ENCODE results near the gene UBB.

Gene UBB

DNA sequence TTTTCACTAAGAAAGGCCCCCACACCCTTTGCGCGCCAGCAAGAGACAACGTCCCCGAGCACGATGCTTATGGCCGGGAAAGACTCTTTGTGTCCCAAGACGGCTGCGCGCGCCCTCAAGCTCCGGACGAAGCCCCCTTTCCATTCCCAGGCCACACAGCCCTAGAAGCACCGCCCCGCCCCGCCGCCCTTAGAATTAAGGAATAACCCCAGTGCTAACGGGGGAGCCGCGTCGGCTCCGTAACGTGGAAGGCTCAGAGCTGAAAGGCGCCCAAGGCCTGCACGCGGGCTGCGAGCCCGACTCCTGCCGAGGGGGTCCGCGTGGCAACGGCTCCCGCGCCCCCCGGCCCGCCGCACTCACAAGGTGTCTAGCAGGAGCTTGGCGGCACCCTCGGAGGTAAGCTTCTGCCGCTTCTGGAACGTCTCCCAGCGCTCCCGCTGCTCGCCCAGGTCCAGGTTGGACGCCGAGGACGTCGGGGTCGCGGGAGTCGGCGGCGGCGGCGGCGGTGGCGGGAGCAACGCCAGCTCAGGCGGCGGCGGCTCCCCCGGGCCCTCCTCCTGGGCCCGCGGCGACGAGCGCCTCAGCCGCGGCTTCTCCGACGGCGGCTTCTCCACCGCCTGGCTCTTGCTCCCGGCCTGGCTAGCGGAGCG lies 28.1 kb upstream of the UBB start:
- Histone ChIP-seq H3K27me3 (ENCODE audit: insufficient read depth, low read length) (peaks cover 7% of the 10 kb centered on the region), H3K9me3 (ENCODE audit: insufficient read depth, low read depth, low read length) (no peaks in the 10 kb centered on the region), H3K4me1 (ENCODE audit: insufficient read depth, low read length) (no peaks in the 10 kb centered on the region), H3K36me3 (ENCODE audit: insufficient read depth, low read depth, low read length) (peaks cover 24% of the 10 kb centered on the region), H3K27ac (ENCODE audit: low read length) (peak overlapping the region; percentile 84), H3K4me3 (ENCODE audit: low read length) (peak overlapping the region; percentile 94), H3K9ac (ENCODE audit: low read depth, low read length) (peak overlapping the region; percentile 97)

DNA sequence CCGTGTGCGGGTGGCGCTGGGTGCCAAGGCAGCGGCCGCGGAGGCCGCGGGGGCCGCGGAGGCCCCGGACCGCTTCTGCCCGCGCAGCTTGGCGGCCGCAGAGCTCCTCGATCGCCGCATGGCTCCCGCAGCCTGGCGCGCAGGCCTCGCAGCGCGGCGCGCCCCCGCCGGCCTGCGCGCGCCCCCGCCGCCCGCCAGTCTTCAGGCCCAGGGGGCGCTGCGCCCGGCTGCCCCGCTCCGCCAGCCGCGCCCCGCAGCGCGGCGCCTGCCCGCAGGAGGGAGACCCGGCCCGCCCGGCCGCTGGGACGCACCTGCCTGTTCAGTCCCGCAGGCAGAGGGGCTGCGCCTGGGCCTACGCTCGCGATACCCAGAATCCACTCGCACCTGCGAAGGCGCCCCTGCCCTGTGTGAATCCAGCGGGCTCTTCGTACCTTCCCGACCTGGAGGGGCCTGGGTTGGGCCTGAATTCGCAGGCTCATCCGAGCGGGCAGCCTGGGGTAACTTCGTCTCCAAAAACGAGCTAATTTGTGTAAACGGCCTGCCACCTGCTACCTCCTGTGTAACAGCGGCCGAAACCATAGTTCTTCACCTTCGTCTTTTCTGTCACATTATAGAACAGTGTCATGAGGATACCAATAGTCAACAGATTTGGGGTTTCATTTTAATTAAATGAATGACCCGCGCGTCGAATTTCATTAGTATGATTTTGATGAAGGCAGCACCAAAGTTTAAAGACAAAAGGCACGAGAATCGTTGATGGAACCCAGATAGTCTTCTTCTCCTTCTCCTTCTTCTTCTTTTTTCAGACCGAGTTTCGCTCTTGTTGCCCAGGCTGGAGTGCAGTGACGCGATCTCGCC lies 27.3 kb upstream of the UBB start, which contains the start of gene CENPV:
CENPV (minus strand) TSS at position 153 of the 858 bp plus-strand sequence; CDS start at position 120, 33 bp downstream.
- peaks cover 7% of the 10 kb centered on the region for H3K27me3 ChIP-seq (ENCODE audit: insufficient read depth, low read length)
- no peaks in the 10 kb centered on the region for H3K4me1 ChIP-seq (ENCODE audit: insufficient read depth, low read length)
- peak within 1 kb of the TSS; percentile 97 for H3K9ac ChIP-seq (ENCODE audit: low read depth, low read length)
- peaks cover 16% of the 10 kb centered on the region for H3K36me3 ChIP-seq (ENCODE audit: insufficient read depth, low read depth, low read length)
- peak within 1 kb of the TSS; percentile 94 for H3K4me3 ChIP-seq (ENCODE audit: low read length)
- no peaks in the 10 kb centered on the region for H3K9me3 ChIP-seq (ENCODE audit: insufficient read depth, low read depth, low read length)
- peak within 1 kb of the TSS; percentile 84 for H3K27ac ChIP-seq (ENCODE audit: low read length)

DNA sequence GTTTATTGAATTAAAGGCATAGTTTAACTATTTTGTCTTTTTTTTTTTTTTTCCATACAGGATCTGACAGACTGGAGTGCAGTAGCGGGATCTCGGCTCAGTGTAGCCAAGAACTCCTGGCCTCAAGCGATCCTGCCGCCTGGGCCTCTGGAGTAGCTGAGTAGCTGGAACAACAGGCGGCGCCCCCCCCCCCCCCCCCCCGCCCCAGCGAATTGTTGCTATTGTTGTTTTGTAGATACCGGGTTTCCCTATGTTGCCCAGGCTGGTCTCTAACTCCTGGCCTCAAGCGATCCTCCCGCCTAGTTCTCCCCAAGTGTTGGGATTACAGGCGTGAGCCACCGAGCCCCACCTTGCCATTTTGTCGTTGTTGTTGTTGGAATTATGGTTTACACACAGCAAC lies 26.3 kb upstream of the UBB start:
- Histone ChIP-seq H3K36me3 (ENCODE audit: insufficient read depth, low read depth, low read length) (peaks cover 6% of the 10 kb centered on the region), H3K4me1 (ENCODE audit: insufficient read depth, low read length) (no peaks in the 10 kb centered on the region), H3K27me3 (ENCODE audit: insufficient read depth, low read length) (peaks cover 7% of the 10 kb centered on the region), H3K9ac (ENCODE audit: low read depth, low read length) (no peak overlapping the region), H3K9me3 (ENCODE audit: insufficient read depth, low read depth, low read length) (no peaks in the 10 kb centered on the region), H3K4me3 (ENCODE audit: low read length) (no peak overlapping the region), H3K27ac (ENCODE audit: low read length) (no peak overlapping the region)

DNA sequence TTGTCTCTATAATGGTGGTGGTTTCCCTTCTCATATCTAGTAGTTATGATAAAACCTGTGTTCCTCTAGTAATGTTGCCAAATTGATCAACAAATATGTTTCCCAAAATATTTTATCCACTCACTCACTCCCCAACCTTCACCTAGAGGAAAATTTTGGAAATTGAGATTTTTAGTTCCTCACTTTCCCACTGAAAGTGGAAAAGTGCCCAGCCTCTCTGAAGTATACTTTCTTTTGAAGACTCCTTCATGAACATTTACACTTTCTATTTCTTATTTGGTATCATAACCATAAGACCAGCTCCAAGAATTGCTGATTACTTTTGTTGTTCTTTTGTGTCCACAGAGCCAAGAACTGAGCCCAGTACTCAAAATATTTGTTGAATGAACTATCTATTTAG lies 22.5 kb upstream of the UBB start:
- Histone ChIP-seq H3K36me3 (ENCODE audit: insufficient read depth, low read depth, low read length) (no peaks in the 10 kb centered on the region), H3K27me3 (ENCODE audit: insufficient read depth, low read length) (peaks cover 7% of the 10 kb centered on the region), H3K9me3 (ENCODE audit: insufficient read depth, low read depth, low read length) (no peaks in the 10 kb centered on the region), H3K9ac (ENCODE audit: low read depth, low read length) (no peak overlapping the region), H3K27ac (ENCODE audit: low read length) (no peak overlapping the region), H3K4me1 (ENCODE audit: insufficient read depth, low read length) (no peaks in the 10 kb centered on the region), H3K4me3 (ENCODE audit: low read length) (no peak overlapping the region)

DNA sequence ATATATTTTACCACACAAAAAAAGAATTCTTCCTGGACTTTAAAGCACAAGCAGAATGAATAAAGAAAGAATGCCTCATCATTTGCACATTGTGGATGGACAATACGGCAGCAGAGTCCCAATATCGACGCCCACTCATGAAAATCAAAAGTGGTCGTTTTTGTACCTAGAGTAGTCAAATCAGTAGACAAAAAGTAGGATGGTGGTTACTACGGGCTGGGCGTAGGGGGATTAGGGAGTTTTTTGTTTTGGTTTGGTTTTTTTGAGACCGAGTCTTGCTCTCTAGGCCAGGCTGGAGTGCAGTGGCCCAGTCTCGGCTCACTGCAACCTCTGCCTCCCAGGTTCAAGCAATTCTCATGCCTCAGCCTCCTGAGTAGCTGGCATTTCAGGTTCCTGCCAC lies 19.0 kb upstream of the UBB start:
- Histone ChIP-seq H3K4me3 (ENCODE audit: low read length) (no peak overlapping the region), H3K36me3 (ENCODE audit: insufficient read depth, low read depth, low read length) (no peaks in the 10 kb centered on the region), H3K27me3 (ENCODE audit: insufficient read depth, low read length) (no peaks in the 10 kb centered on the region), H3K27ac (ENCODE audit: low read length) (no peak overlapping the region), H3K9ac (ENCODE audit: low read depth, low read length) (no peak overlapping the region), H3K9me3 (ENCODE audit: insufficient read depth, low read depth, low read length) (no peaks in the 10 kb centered on the region), H3K4me1 (ENCODE audit: insufficient read depth, low read length) (no peaks in the 10 kb centered on the region)

DNA sequence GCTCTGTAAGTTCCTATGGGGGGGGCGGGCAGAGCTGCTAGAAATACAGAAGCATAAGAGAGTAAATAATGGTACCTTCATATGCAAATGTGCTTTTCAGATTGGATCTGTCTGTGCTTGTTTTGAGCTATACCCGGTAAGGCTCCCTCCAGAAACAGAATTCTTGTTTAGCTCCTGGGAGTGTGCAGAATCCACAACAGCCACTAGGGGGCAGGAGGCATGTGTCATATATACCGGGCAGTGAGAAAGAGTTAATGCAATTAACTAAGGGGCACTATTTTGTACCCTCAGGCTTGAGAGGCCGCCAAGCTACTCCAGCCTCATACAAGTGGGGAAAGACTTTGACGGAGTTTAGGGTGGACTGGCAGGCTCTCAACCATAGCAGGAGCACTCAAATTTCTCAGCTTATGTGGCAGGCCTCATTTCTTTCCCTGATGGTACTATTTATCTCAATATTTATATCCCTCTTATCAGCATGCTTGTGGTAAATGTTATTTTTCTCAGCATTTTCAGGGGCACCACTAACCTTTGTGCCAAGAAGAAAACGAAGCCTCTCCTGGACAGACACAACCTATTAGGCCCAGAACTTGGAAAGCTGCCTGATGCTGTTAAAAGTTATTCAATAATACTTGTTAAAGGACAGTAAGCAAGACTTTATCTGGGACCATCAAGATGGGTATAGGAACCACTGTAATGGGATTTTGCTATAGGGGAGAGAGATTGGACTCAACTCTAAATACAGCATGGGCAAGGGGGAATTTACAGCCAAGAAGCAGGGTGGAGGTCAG lies 16.9 kb upstream of the UBB start:
- H3K4me3 ChIP-seq (ENCODE audit: low read length) = no peak overlapping the region
- no peak overlapping the region for H3K27ac ChIP-seq (ENCODE audit: low read length)
- no peaks in the 10 kb centered on the region for H3K9me3 ChIP-seq (ENCODE audit: insufficient read depth, low read depth, low read length)
- no peak overlapping the region for H3K9ac ChIP-seq (ENCODE audit: low read depth, low read length)
- H3K27me3 ChIP-seq (ENCODE audit: insufficient read depth, low read length) = no peaks in the 10 kb centered on the region
- no peaks in the 10 kb centered on the region for H3K36me3 ChIP-seq (ENCODE audit: insufficient read depth, low read depth, low read length)
- H3K4me1 ChIP-seq (ENCODE audit: insufficient read depth, low read length) = no peaks in the 10 kb centered on the region

DNA sequence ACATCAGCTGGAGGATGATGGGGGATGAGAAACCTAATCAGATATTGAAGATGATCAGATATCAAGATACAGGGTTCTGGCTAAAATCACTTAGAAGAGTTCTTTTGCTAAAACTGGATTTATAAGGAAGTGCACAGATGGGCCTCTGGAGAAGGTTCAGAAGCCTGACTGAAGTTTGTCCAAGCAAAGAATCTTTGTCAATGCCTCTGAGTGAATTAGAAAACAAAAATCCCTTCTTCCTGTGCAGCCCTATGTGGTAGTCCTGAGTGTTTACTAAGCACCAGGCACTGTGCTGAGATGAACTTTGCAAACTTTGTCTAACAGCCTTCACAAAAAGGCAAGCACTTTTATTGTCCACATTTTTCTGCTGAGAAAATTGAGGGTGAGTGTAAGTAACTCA lies 16.3 kb upstream of the UBB start:
- Histone ChIP-seq H3K27me3 (ENCODE audit: insufficient read depth, low read length) (no peaks in the 10 kb centered on the region), H3K9ac (ENCODE audit: low read depth, low read length) (no peak overlapping the region), H3K27ac (ENCODE audit: low read length) (no peak overlapping the region), H3K9me3 (ENCODE audit: insufficient read depth, low read depth, low read length) (no peaks in the 10 kb centered on the region), H3K4me1 (ENCODE audit: insufficient read depth, low read length) (no peaks in the 10 kb centered on the region), H3K36me3 (ENCODE audit: insufficient read depth, low read depth, low read length) (no peaks in the 10 kb centered on the region), H3K4me3 (ENCODE audit: low read length) (no peak overlapping the region)

DNA sequence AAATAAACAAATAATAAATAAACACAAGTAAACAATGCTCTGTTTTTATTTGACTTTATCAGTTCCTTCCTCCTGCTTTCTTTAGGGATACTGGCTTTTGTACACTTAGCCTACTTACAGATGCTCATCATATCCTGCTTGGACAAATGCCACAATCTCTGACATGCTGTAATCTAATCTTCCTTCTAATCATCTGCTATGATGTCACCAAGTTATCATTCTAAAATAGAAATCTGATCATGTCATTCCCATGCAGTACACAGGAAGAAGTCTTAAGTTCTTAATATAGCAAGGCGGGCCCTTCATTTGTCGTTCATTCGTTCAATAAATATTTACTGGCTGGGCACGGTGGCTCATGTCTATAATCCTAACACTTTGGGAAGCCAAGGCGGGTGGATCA lies 9.1 kb upstream of the UBB start:
- Histone ChIP-seq H3K4me3 (ENCODE audit: low read length) (no peak overlapping the region), H3K27ac (ENCODE audit: low read length) (no peak overlapping the region), H3K4me1 (ENCODE audit: insufficient read depth, low read length) (no peaks in the 10 kb centered on the region), H3K36me3 (ENCODE audit: insufficient read depth, low read depth, low read length) (no peaks in the 10 kb centered on the region), H3K9me3 (ENCODE audit: insufficient read depth, low read depth, low read length) (no peaks in the 10 kb centered on the region), H3K9ac (ENCODE audit: low read depth, low read length) (no peak overlapping the region), H3K27me3 (ENCODE audit: insufficient read depth, low read length) (no peaks in the 10 kb centered on the region)

DNA sequence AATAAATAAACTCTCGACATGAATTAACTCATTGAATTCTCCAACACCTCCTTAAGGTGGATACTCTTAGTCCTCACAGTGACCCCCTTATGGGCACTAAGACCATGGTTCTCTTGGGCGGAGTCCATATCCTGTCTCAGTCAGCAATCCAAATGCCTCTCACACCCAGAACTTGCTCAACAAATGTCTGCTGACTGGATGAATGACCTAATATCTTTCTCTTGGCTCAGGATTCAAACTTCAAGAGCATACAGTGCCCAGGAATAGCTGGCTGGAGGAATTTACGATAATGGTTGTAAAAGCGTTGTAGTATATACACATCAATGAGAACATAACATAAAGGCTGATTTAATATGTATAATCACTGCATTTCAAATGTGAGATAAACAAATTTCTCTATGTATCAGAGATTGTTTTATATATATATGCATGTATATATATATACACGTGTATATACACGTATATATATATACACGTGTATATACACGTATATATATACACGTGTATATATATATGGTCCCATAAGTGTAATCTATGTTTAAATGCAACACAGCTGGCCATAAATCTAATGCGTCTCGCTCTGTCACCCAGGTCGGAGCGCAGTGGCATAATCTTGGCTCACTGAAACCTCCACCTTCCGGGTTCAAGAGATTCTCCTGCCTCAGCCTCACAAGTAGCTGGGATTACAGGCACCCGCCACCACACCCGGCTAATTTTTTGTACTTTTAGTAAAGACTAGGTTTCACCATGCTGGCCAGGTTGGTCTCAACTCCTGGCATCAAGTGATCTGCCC lies 6.5 kb upstream of the UBB start:
- no peak overlapping the region for H3K4me3 ChIP-seq (ENCODE audit: low read length)
- H3K36me3 ChIP-seq (ENCODE audit: insufficient read depth, low read depth, low read length) = no peaks in the 10 kb centered on the region
- H3K9ac ChIP-seq (ENCODE audit: low read depth, low read length) = no peak overlapping the region
- no peaks in the 10 kb centered on the region for H3K9me3 ChIP-seq (ENCODE audit: insufficient read depth, low read depth, low read length)
- H3K27me3 ChIP-seq (ENCODE audit: insufficient read depth, low read length) = no peaks in the 10 kb centered on the region
- no peak overlapping the region for H3K27ac ChIP-seq (ENCODE audit: low read length)
- no peaks in the 10 kb centered on the region for H3K4me1 ChIP-seq (ENCODE audit: insufficient read depth, low read length)

DNA sequence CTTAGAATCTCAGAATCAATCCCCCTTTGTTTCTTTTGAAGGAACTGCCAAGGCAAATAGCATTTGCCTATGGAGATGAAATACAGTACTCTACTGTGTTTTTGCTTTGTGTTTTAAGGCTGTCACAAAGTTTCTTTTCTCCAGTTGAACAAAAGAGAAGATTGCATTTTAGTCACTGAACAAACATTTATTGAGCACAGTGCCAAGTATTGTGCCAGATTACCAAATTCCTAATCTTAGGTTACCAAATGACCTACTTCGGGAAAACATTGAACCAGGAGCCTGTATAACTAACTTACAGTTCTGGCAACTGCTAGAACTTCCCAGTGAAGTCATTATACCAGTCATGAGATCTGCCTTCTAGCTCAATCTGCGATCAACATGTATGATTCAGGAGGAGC lies 3.0 kb upstream of the UBB start:
- Histone ChIP-seq H3K9me3 (ENCODE audit: insufficient read depth, low read depth, low read length) (no peaks in the 10 kb centered on the region), H3K4me1 (ENCODE audit: insufficient read depth, low read length) (no peaks in the 10 kb centered on the region), H3K36me3 (ENCODE audit: insufficient read depth, low read depth, low read length) (peaks cover 13% of the 10 kb centered on the region), H3K27ac (ENCODE audit: low read length) (no peak overlapping the region), H3K9ac (ENCODE audit: low read depth, low read length) (no peak overlapping the region), H3K4me3 (ENCODE audit: low read length) (no peak overlapping the region), H3K27me3 (ENCODE audit: insufficient read depth, low read length) (no peaks in the 10 kb centered on the region)

DNA sequence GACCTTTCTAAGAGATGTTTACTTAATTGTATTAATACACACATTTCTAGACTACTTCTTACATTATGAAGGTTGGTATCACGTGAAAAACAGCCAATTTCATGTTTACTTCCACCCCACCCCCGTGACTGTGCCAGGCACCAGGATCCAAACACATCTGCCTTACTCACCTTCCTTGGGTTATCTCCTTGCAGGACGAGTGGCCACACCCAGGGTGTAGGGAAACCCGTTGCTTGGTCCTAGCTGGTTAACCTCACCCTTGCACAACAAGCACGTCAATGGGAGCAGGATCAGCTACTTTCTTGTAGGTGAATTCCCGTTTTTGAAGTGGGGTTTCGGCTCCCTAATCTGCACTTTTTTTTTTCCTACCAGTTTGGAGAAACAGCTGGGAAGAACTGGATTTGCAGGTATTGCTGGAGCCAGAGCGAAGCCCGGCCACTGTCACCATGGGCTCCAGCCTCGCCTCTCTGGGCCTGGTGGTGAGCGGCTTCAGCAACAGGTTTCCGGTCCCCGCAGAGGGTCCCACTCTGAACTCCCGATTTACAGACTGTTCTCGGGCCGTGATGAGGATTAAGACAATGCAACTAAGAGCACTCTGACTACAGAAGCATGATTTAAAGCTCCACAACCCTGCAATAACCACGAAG lies 2.1 kb upstream of the UBB start:
- H3K4me1 ChIP-seq (ENCODE audit: insufficient read depth, low read length) = no peaks in the 10 kb centered on the region
- H3K4me3 ChIP-seq (ENCODE audit: low read length) = no peak overlapping the region
- peaks cover 22% of the 10 kb centered on the region for H3K36me3 ChIP-seq (ENCODE audit: insufficient read depth, low read depth, low read length)
- no peaks in the 10 kb centered on the region for H3K27me3 ChIP-seq (ENCODE audit: insufficient read depth, low read length)
- H3K27ac ChIP-seq (ENCODE audit: low read length) = no peak overlapping the region
- H3K9me3 ChIP-seq (ENCODE audit: insufficient read depth, low read depth, low read length) = no peaks in the 10 kb centered on the region
- H3K9ac ChIP-seq (ENCODE audit: low read depth, low read length) = no peak overlapping the region

Measured in iPS-20b (cell line).